ENCODE measurements around the gene CCM2.
"Not testable (repeated sequence)": the region's sequence is repeated elsewhere in the genome, so short reads cannot be mapped to it uniquely, and the experiment has no call there.

Gene CCM2

GRCh38 chr7:44999245-45000092 is 532 bp upstream of the CCM2 start:
- DNase-seq (ENCODE audit: low read depth in 2 of 2) = peak; percentile 99 to 100

- peak in 1 of 2 experiments; percentile 49 for DNase-seq (ENCODE audit: low read depth in 2 of 2)
Observed at GRCh38 chr7:45001138-45001694, 1.2 kb downstream of the CCM2 start.

- DNase-seq (ENCODE audit: low read depth in 2 of 2) = no peak
Observed at GRCh38 chr7:45001826-45002225, 1.8 kb downstream of the CCM2 start.

GRCh38 chr7:45003789-45004188 is 3.8 kb downstream of the CCM2 start:
- no peak for DNase-seq (ENCODE audit: low read depth in 2 of 2)

GRCh38 chr7:45007106-45007505 is 7.1 kb downstream of the CCM2 start:
- no peak for DNase-seq (ENCODE audit: low read depth in 2 of 2)

GRCh38 chr7:45007571-45008328 is 7.7 kb downstream of the CCM2 start:
- DNase-seq (ENCODE audit: low read depth in 2 of 2) = no peak

GRCh38 chr7:45013465-45013967 is 13.5 kb downstream of the CCM2 start:
- DNase-seq (ENCODE audit: low read depth in 2 of 2) = no peak

- DNase-seq (ENCODE audit: low read depth in 2 of 2) = no peak
Observed at GRCh38 chr7:45015313-45015712, 15.3 kb downstream of the CCM2 start.

GRCh38 chr7:45017253-45017652 is 17.3 kb downstream of the CCM2 start:
- no peak for DNase-seq (ENCODE audit: low read depth in 2 of 2)

- DNase-seq (ENCODE audit: low read depth in 2 of 2) = no peak
Observed at GRCh38 chr7:45020915-45021314, 20.9 kb downstream of the CCM2 start.

- no peak for DNase-seq (ENCODE audit: low read depth in 2 of 2)
Observed at GRCh38 chr7:45021604-45022296, 21.7 kb downstream of the CCM2 start.

- no peak for DNase-seq (ENCODE audit: low read depth in 2 of 2)
Observed at GRCh38 chr7:45024126-45024744, 24.2 kb downstream of the CCM2 start.

GRCh38 chr7:45025473-45025872 is 25.5 kb downstream of the CCM2 start:
- not testable (repeated sequence) for DNase-seq (ENCODE audit: low read depth in 2 of 2)

- DNase-seq (ENCODE audit: low read depth in 2 of 2) = no peak
Observed at GRCh38 chr7:45026013-45026412, 26.0 kb downstream of the CCM2 start.

GRCh38 chr7:45026984-45027773 is 27.2 kb downstream of the CCM2 start:
- DNase-seq (ENCODE audit: low read depth in 2 of 2) = no peak

- DNase-seq (ENCODE audit: low read depth in 2 of 2) = no peak
Observed at GRCh38 chr7:45027774-45028114, 27.7 kb downstream of the CCM2 start.

- no peak for DNase-seq (ENCODE audit: low read depth in 2 of 2)
Observed at GRCh38 chr7:45028138-45028919, 28.3 kb downstream of the CCM2 start.

- no peak for DNase-seq (ENCODE audit: low read depth in 2 of 2)
Observed at GRCh38 chr7:45028920-45029344, 28.9 kb downstream of the CCM2 start.

- DNase-seq (ENCODE audit: low read depth in 2 of 2) = no peak
Observed at GRCh38 chr7:45031829-45032228, 31.8 kb downstream of the CCM2 start.

GRCh38 chr7:45032421-45032820 is 32.4 kb downstream of the CCM2 start:
- DNase-seq (ENCODE audit: low read depth in 2 of 2) = no peak

Data from stimulated activated CD4-positive, alpha-beta T cell treated with anti-CD3 and anti-CD28 coated beads, Interleukin-12 subunit alpha, Interleukin-12 subunit beta, amount 100 ng/mL, for 24 hours (primary cell).